ENCODE results near the gene COX17. TPM values are rescaled to one million over a fixed set of nuclear protein-coding genes. Genes with fewer than 3 reads are reported as not detected.
A peak's percentile ranks its signal among the peaks of the same experiment; 100 is the strongest.

Gene COX17
- total RNA-seq, 1 donor from 2014 or later: 25.4 TPM

GRCh38 chr3:119645813-119646212 lies 31.4 kb downstream of the COX17 start:
- DNase-seq (ENCODE audit: low read depth in 2 of 2): no peak

- no peak for DNase-seq (ENCODE audit: low read depth in 2 of 2)
Observed at GRCh38 chr3:119644481-119644880, 32.7 kb downstream of the COX17 start.

- DNase-seq (ENCODE audit: low read depth in 2 of 2): peak in 1 of 2 donors; percentile 47
Observed at GRCh38 chr3:119643528-119643927, 33.7 kb downstream of the COX17 start.

GRCh38 chr3:119642746-119643473 lies 34.3 kb downstream of the COX17 start:
- DNase-seq (ENCODE audit: low read depth in 2 of 2): no peak

GRCh38 chr3:119641416-119641815 lies 35.8 kb downstream of the COX17 start:
- no peak for DNase-seq (ENCODE audit: low read depth in 2 of 2)

- DNase-seq (ENCODE audit: low read depth in 2 of 2): no peak
Observed at GRCh38 chr3:119639494-119640350, 37.5 kb downstream of the COX17 start.

GRCh38 chr3:119637679-119638477 lies 39.3 kb downstream of the COX17 start:
- DNase-seq (ENCODE audit: low read depth in 2 of 2): peak in 1 of 2 donors; percentile 86

- no peak for DNase-seq (ENCODE audit: low read depth in 2 of 2)
Observed at GRCh38 chr3:119636891-119637611, 40.2 kb downstream of the COX17 start.

- DNase-seq (ENCODE audit: low read depth in 2 of 2): peak in 1 of 2 donors; percentile 82
Observed at GRCh38 chr3:119636249-119636648, 41.0 kb downstream of the COX17 start.

GRCh38 chr3:119635719-119636118 lies 41.5 kb downstream of the COX17 start:
- no peak for DNase-seq (ENCODE audit: low read depth in 2 of 2)

- DNase-seq (ENCODE audit: low read depth in 2 of 2): no peak
Observed at GRCh38 chr3:119632829-119633228, 44.4 kb downstream of the COX17 start.

GRCh38 chr3:119632216-119632615 lies 45.0 kb downstream of the COX17 start:
- DNase-seq (ENCODE audit: low read depth in 2 of 2): no peak

GRCh38 chr3:119631516-119631915 lies 45.7 kb downstream of the COX17 start:
- no peak for DNase-seq (ENCODE audit: low read depth in 2 of 2)

- DNase-seq (ENCODE audit: low read depth in 2 of 2): no peak
Observed at GRCh38 chr3:119630880-119631329, 46.3 kb downstream of the COX17 start.

- peak in 1 of 2 donors; percentile 77 for DNase-seq (ENCODE audit: low read depth in 2 of 2)
Observed at GRCh38 chr3:119630128-119630879, 46.9 kb downstream of the COX17 start.

- peak in 1 of 2 donors; percentile 59 for DNase-seq (ENCODE audit: low read depth in 2 of 2)
Observed at GRCh38 chr3:119628816-119629445, 48.3 kb downstream of the COX17 start.

- DNase-seq (ENCODE audit: low read depth in 2 of 2): no peak
Observed at GRCh38 chr3:119628390-119628789, 48.8 kb downstream of the COX17 start.

GRCh38 chr3:119627461-119627860 lies 49.7 kb downstream of the COX17 start:
- DNase-seq (ENCODE audit: low read depth in 2 of 2): peak in 1 of 2 donors; percentile 75

- DNase-seq (ENCODE audit: low read depth in 2 of 2): no peak
Observed at GRCh38 chr3:119626196-119626595, 51.0 kb downstream of the COX17 start.
